Astrocyte (in vitro differentiated cells and primary cell): Measurements from ENCODE around the gene PRSS1. TPM values are rescaled to one million over a fixed set of nuclear protein-coding genes. Genes with fewer than 3 reads are reported as not detected.

Experiments
- DNase-seq: peaks from one replicate; pipeline ENCODE4 v3.0.0-alpha.2; 2010; ENCODE audit warnings: low read depth
- FAIRE-seq: peaks from 2 replicates; lab custom pipeline; 2011; peaks lifted over from hg19 to GRCh38; lab: Jason Lieb, UNC
- H2AFZ ChIP-seq: 2 replicates; pipeline ENCODE4 v1.6.0; 2012; ENCODE audit warnings: low read depth, low read length, inconsistent platforms
- H3K27ac ChIP-seq: 2 replicates; pipeline ENCODE4 v1.5.1; 2011; ENCODE audit warnings: low read depth, low read length, inconsistent platforms
- H3K27me3 ChIP-seq: 2 replicates; pipeline ENCODE4 v1.6.0; 2011; ENCODE audit warnings: low read length, inconsistent platforms; ENCODE audit not compliant: insufficient read depth
- H3K36me3 ChIP-seq: 2 replicates; pipeline ENCODE4 v1.5.1; 2011; ENCODE audit warnings: low read length, inconsistent platforms; ENCODE audit not compliant: insufficient read depth
- H3K4me1 ChIP-seq: 2 replicates; pipeline ENCODE4 v1.5.1; 2011; ENCODE audit warnings: low read length, inconsistent platforms; ENCODE audit not compliant: insufficient read depth
- H3K4me2 ChIP-seq: 2 replicates; pipeline ENCODE4 v1.6.0; 2012; ENCODE audit warnings: low read length, inconsistent platforms
- H3K4me3 ChIP-seq: 2 replicates; pipeline ENCODE4 v1.5.1; 2011; ENCODE audit warnings: low read depth, mild to moderate bottlenecking, low read length, inconsistent platforms; ENCODE audit not compliant: insufficient read depth
- H3K79me2 ChIP-seq: 2 replicates; pipeline ENCODE4 v1.6.0; 2012; ENCODE audit warnings: mild to moderate bottlenecking, low read length, inconsistent platforms; ENCODE audit not compliant: insufficient read depth
- H3K9ac ChIP-seq: 2 replicates; pipeline ENCODE4 v1.6.0; 2012; ENCODE audit warnings: mild to moderate bottlenecking, low read length, inconsistent platforms
- H3K9me3 ChIP-seq: 2 replicates; pipeline ENCODE4 v1.5.1; 2012; ENCODE audit warnings: low read depth, mild to moderate bottlenecking, low read length, inconsistent platforms; ENCODE audit not compliant: insufficient read depth
- H4K20me1 ChIP-seq: 2 replicates; pipeline ENCODE4 v1.6.0; 2012; ENCODE audit warnings: low read length, inconsistent platforms; ENCODE audit not compliant: insufficient read depth
- H3K27ac Mint-ChIP-seq: one replicate; pipeline ENCODE4 v1.8.0; 2021; ENCODE audit warnings: mild to moderate bottlenecking, mixed read lengths; ENCODE audit not compliant: unreplicated experiment
- H3K27me3 Mint-ChIP-seq: one replicate; pipeline ENCODE4 v1.8.0; 2021; ENCODE audit warnings: low read depth, mixed read lengths; ENCODE audit not compliant: unreplicated experiment
- H3K36me3 Mint-ChIP-seq: one replicate; pipeline ENCODE4 v1.8.0; 2021; ENCODE audit warnings: low read depth, mixed read lengths; ENCODE audit not compliant: unreplicated experiment
- H3K4me1 Mint-ChIP-seq: one replicate; pipeline ENCODE4 v1.8.0; 2021; ENCODE audit warnings: low read depth, mixed read lengths; ENCODE audit not compliant: unreplicated experiment
- H3K4me3 Mint-ChIP-seq: one replicate; pipeline ENCODE4 v1.8.0; 2021; ENCODE audit warnings: mild to moderate bottlenecking, moderate library complexity, mixed read lengths; ENCODE audit not compliant: unreplicated experiment
- H3K9me3 Mint-ChIP-seq: one replicate; pipeline ENCODE4 v1.8.0; 2021; ENCODE audit warnings: mild to moderate bottlenecking, mixed read lengths; ENCODE audit not compliant: unreplicated experiment
- EZH2 ChIP-seq: IDR thresholded peaks from 2 replicates; pipeline ENCODE4 v1.6.1; 2012; ENCODE audit warnings: mild to moderate bottlenecking, low read length, inconsistent platforms; ENCODE audit not compliant: insufficient read depth
- total RNA-seq: library from RNA; stranded (reverse); gene quantifications from 2 replicates; pipeline ENCODE4 v1.2.1, GENCODE V29; 2021
- TF ChIP-seq, protein P1 (sequence below): IDR thresholded peaks from 2 replicates; pipeline ENCODE4 v1.5.1; 2011; ENCODE audit warnings: low read depth, mild to moderate bottlenecking, inconsistent platforms, low read length, moderate library complexity; ENCODE audit not compliant: insufficient read depth

PRSS1 gene
- total RNA-seq, 1 donor from 2014 or later, result not detected

- FAIRE-seq (no peak), DNase-seq (no peak)
- H2AFZ ChIP-seq, result peak overlapping the region; percentile 38
- H3K27ac Mint-ChIP-seq, result peak overlapping the region; percentile 67
- peak overlapping the region; percentile 92 for H3K4me3 Mint-ChIP-seq
- no peaks in the 10 kb centered on the region for H3K9me3 Mint-ChIP-seq
- peak overlapping the region; percentile 89 for H3K9ac ChIP-seq
- no peaks in the 10 kb centered on the region for H4K20me1 ChIP-seq
- H3K4me2 ChIP-seq, result peak overlapping the region; percentile 96
- H3K4me1 Mint-ChIP-seq, result peaks cover 54% of the 10 kb centered on the region
- peaks cover 20% of the 10 kb centered on the region for H3K27me3 Mint-ChIP-seq
- peak; percentile 48 for TF ChIP-seq EZH2
- TF ChIP-seq, protein P1, sequence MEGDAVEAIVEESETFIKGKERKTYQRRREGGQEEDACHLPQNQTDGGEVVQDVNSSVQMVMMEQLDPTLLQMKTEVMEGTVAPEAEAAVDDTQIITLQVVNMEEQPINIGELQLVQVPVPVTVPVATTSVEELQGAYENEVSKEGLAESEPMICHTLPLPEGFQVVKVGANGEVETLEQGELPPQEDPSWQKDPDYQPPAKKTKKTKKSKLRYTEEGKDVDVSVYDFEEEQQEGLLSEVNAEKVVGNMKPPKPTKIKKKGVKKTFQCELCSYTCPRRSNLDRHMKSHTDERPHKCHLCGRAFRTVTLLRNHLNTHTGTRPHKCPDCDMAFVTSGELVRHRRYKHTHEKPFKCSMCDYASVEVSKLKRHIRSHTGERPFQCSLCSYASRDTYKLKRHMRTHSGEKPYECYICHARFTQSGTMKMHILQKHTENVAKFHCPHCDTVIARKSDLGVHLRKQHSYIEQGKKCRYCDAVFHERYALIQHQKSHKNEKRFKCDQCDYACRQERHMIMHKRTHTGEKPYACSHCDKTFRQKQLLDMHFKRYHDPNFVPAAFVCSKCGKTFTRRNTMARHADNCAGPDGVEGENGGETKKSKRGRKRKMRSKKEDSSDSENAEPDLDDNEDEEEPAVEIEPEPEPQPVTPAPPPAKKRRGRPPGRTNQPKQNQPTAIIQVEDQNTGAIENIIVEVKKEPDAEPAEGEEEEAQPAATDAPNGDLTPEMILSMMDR, result no peak
- peaks cover 13% of the 10 kb centered on the region for H3K36me3 Mint-ChIP-seq
- H3K79me2 ChIP-seq, result peaks cover 66% of the 10 kb centered on the region
- H3K36me3 ChIP-seq, result peaks cover 14% of the 10 kb centered on the region
- no peaks in the 10 kb centered on the region for H3K9me3 ChIP-seq
- H3K4me1 ChIP-seq, result peaks cover 32% of the 10 kb centered on the region
- H3K27ac ChIP-seq, result peak overlapping the region; percentile 82
- peaks cover 3% of the 10 kb centered on the region for H3K27me3 ChIP-seq
- H3K4me3 ChIP-seq, result peak overlapping the region; percentile 74
These were observed 48.4 kb downstream of the PRSS1 start for GRCh38 chr7:142797391-142798377.

DNA sequence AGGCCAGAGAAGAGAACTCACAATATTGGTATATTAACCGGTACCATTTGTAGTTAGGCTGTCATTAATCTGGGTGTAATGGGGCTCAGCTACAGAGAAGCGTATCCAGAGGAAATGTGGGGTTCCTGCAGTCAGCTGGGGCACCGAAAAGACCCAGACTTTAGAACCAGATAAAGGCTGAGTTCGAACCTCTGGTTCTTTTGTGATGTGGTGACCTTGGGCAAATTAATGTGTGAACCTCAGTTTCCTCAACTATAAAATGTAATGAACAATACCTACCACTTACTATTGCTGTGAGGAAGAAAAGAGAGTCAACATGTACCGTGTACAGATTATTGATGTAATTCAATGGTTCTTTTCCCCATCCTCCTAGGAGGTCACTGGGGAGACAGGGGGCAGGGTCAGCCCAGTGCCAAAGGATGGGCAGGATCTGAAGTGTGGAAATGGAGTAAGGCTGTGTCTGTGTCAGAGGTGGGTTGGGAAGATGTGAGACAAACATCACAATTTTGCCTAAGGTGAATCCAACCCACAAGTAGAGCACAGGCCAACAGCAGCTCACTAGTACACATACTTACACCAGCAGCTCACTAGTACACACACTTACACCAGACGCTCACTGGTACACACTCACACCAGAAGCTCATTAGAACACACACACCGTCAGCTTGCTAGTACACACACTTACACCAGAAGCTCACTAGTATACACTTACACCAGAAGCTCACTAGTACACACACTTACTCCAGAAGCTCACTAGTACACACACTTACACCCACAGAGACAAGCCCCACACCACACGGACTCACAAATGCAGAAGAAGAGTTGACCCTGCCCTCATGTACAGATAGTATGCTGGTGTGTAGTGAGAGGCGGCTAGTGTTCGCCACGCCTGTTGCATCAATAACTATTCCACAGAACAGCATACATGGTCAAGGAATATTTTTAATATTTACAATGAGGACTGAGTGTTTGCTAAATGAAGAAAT is 49.5 kb downstream of the PRSS1 start:
- Mint-ChIP-seq H3K4me1 (peaks cover 46% of the 10 kb centered on the region), H3K36me3 (peaks cover 20% of the 10 kb centered on the region), H3K4me3 (peak overlapping the region; percentile 61), H3K27ac (no peak overlapping the region), H3K9me3 (peaks cover 4% of the 10 kb centered on the region), H3K27me3 (peaks cover 26% of the 10 kb centered on the region)
- DNase-seq, result no peak
- peaks cover 28% of the 10 kb centered on the region for H3K4me1 ChIP-seq
- peak overlapping the region; percentile 74 for H3K4me3 ChIP-seq
- no peaks in the 10 kb centered on the region for H4K20me1 ChIP-seq
- H3K9ac ChIP-seq, result peak overlapping the region; percentile 89
- no peak for TF ChIP-seq EZH2
- H3K4me2 ChIP-seq, result peak overlapping the region; percentile 96
- peak overlapping the region; percentile 82 for H3K27ac ChIP-seq
- H3K79me2 ChIP-seq, result peaks cover 66% of the 10 kb centered on the region
- no peak overlapping the region for H2AFZ ChIP-seq
- FAIRE-seq, result no peak
- H3K27me3 ChIP-seq, result peaks cover 3% of the 10 kb centered on the region
- H3K36me3 ChIP-seq, result peaks cover 23% of the 10 kb centered on the region
- H3K9me3 ChIP-seq, result no peaks in the 10 kb centered on the region

- peaks cover 41% of the 10 kb centered on the region for H3K4me1 Mint-ChIP-seq
- Histone ChIP-seq H3K9me3 (no peaks in the 10 kb centered on the region), H3K4me1 (peaks cover 28% of the 10 kb centered on the region), H3K9ac (peak overlapping the region; percentile 89), H3K27me3 (peaks cover 3% of the 10 kb centered on the region), H4K20me1 (no peaks in the 10 kb centered on the region), H2AFZ (no peak overlapping the region), H3K79me2 (peaks cover 66% of the 10 kb centered on the region), H3K4me3 (no peak overlapping the region), H3K27ac (peak overlapping the region; percentile 82), H3K36me3 (peaks cover 24% of the 10 kb centered on the region), H3K4me2 (peak overlapping the region; percentile 96)
- peaks cover 6% of the 10 kb centered on the region for H3K9me3 Mint-ChIP-seq
- H3K36me3 Mint-ChIP-seq, result peaks cover 26% of the 10 kb centered on the region
- peaks cover 26% of the 10 kb centered on the region for H3K27me3 Mint-ChIP-seq
- peak overlapping the region; percentile 61 for H3K4me3 Mint-ChIP-seq
- no peak for TF ChIP-seq EZH2
- TF ChIP-seq, protein P1, result no peak
- no peak overlapping the region for H3K27ac Mint-ChIP-seq
- FAIRE-seq (no peak), DNase-seq (no peak)
These were observed 50.2 kb downstream of the PRSS1 start for GRCh38 chr7:142799437-142799835.
